ENCODE measurements around the gene BAHCC1.

BAHCC1 gene

DNA sequence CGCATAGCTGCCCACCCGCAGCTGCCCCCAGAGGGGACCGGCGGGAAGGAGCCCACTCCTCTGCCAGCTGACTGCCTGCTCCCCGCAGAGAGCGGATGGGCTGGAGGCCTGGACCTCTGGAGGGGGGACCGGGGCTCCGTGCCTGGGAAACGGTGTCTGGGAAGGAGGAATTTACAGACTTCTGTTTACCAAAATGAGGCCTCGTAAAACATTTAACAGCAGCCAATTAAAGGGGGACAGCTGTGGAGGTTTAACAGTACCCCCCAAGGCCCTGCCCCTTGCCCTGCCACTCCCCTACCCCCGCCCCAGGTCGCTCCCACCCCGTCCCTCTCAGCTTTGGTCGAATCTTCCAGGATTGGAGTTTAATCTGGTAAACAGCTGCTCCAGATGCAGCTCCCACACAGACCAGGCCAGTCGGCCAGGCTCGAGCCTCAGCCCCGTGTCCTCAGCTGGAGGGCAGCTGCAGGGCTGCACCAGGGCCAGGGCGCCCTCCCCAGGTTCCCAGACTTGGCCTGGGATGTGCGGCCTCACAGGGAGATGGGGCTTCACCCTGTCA, 41.1 kb downstream of the BAHCC1 start:
- H3K9ac ChIP-seq (ENCODE audit: low read depth, low read length), result no peak overlapping the region
- H3K9me3 ChIP-seq (ENCODE audit: control insufficient read depth, insufficient read depth, low read length), result no peaks in the 10 kb centered on the region
- H3K36me3 ChIP-seq (ENCODE audit: insufficient read depth, low read length), result no peaks in the 10 kb centered on the region
- H3K4me1 ChIP-seq (ENCODE audit: insufficient read depth, low read length), result no peaks in the 10 kb centered on the region

DNA sequence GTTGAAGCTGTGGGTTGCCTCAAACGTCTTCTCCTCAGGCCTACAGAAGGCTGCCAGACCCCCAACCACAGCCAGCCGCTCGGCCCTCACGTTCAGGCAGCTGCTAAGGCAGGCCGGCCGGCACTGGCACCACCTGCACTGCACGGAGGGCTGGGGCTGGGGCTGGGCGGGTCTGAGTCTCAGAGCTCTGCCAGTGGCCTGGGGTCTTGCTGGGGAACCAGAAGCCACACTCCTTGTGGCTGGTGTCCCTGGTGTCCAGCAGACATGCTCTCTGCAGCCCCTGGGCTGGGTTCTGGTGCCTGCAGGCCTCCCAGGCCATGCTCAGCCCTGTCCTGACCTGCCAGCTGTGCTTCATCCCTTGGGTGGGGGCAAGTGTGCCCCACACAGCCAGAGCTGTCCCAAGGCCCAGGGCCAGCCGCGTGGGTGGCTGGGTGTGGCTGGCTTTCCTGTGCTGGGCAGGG, 42.0 kb downstream of the BAHCC1 start:
- H3K4me1 ChIP-seq (ENCODE audit: insufficient read depth, low read length), result no peaks in the 10 kb centered on the region

DNA sequence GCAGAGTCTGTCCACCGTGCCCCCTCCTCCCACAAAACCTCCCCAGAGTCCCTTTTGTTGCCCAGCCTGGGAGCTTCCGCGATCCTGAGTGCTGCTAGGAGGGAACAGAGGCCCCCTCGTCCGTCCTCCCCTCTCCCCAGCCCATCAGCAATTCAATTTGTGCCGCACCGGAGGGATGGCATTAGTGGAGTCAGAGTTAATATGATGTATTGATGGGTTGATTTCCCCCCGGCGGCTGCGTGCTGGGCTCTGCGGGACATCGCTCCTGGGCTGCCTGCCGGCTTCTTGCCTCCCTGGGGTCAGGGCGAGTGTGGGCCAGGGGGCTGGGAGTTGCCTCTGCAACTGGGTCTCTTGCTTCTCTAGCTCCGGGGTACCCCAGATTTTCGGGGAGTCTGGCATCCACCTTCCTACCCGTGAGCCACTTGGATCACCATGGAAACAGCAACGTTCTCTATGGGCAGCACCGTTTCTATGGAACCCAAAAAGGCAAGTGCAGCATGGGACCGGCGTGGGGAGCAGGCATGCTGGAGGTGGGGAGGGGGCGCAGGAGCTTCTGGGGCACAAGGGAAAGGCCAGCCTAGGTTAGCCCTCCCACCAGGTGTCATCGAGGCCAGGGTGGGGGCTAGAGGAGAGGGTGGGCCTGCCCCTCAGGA, 42.9 kb downstream of the BAHCC1 start:
- H3K4me1 ChIP-seq (ENCODE audit: insufficient read depth, low read length), result no peaks in the 10 kb centered on the region
- H3K9me3 ChIP-seq (ENCODE audit: control insufficient read depth, insufficient read depth, low read length), result no peaks in the 10 kb centered on the region
- H3K36me3 ChIP-seq (ENCODE audit: insufficient read depth, low read length), result no peaks in the 10 kb centered on the region
- H3K9ac ChIP-seq (ENCODE audit: low read depth, low read length), result no peak overlapping the region

More for the DNA sequence above, 42.0 kb downstream of the BAHCC1 start:
- Histone ChIP-seq H3K9ac (ENCODE audit: low read depth, low read length) (no peak overlapping the region), H3K36me3 (ENCODE audit: insufficient read depth, low read length) (no peaks in the 10 kb centered on the region), H3K9me3 (ENCODE audit: control insufficient read depth, insufficient read depth, low read length) (no peaks in the 10 kb centered on the region)

DNA sequence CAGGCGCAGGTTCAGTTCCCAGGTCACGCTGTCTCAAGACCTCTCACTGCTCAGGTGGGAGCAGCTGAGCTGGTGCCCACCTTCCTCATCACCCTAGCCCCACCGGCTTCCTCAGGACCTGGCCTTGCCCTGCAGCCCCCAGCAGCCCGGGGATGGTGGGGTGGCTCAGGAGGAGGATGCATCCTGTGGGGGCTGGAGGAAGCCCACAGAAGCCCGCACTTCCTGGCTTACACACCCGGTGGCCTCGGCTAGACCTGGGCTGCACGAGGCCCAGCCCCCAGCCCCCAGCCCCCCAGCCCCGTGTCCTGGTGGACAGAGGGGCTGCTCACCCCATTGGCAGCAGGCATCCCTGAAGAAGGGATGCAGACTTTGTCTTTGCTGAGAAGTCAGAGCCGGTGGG, 43.4 kb downstream of the BAHCC1 start:
- Histone ChIP-seq H3K36me3 (ENCODE audit: insufficient read depth, low read length) (no peaks in the 10 kb centered on the region), H3K9ac (ENCODE audit: low read depth, low read length) (no peak overlapping the region), H3K9me3 (ENCODE audit: control insufficient read depth, insufficient read depth, low read length) (no peaks in the 10 kb centered on the region), H3K4me1 (ENCODE audit: insufficient read depth, low read length) (no peaks in the 10 kb centered on the region)

DNA sequence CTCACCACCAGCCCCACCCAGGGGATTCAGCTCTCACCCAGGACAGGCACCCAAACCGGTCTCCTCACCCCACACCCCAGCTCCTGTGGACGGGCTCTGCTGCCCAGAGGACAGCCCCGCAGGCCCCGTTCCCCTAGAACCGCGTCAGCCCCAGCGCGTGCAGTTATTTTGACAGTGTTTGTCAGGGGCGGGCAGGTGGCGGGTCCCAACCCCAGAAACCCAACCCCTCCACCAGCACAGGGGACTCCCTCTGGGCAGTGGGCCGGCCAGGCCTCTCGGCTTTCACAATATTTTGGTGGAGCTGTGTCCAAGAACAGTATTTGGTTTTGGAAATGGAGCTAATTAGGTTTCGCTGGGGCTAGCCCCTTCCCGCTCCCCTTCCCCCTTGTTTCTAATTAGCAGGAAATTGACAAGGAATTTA, 44.8 kb downstream of the BAHCC1 start:
- H3K9ac ChIP-seq (ENCODE audit: low read depth, low read length), result no peak overlapping the region
- no peaks in the 10 kb centered on the region for H3K4me1 ChIP-seq (ENCODE audit: insufficient read depth, low read length)
- no peaks in the 10 kb centered on the region for H3K9me3 ChIP-seq (ENCODE audit: control insufficient read depth, insufficient read depth, low read length)

DNA sequence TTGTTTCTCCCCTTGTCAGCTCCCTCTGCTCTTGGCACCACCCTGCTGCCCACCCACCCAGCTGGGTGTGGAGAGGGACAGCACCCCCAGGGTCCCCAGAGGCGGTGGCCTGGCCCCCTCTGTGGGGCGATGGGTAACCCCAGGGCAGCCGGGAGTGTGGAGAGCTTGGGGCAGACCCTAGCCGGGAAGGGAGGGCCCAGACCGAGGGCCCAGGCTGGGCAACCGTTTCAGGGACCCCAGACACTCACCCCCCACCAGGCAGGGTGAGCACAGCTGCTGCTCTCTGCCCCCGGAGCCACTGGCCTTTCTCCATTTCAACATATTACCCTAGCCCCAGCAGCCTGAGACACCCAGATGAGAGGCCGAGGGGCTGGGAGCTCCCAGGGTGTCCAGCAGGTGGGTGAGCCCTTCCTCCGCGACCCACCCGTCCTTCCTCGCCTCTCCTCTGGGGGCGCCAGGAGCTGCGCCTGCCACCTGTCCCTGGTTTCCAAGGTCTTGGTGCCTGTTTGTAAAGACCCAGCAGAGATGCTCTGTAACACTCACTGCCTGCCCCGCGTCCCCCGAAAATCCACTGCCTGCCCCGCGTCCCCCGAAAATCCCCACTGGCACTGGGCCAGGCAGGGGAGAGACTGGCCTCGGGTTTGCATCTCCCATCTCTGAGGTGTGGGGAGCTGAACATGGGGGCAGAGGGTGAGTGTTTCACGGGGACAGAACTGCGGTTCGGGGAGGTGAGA, 45.4 kb downstream of the BAHCC1 start:
- no peaks in the 10 kb centered on the region for H3K4me1 ChIP-seq (ENCODE audit: insufficient read depth, low read length)
- no peak overlapping the region for H3K9ac ChIP-seq (ENCODE audit: low read depth, low read length)
- no peaks in the 10 kb centered on the region for H3K36me3 ChIP-seq (ENCODE audit: insufficient read depth, low read length)
- H3K9me3 ChIP-seq (ENCODE audit: control insufficient read depth, insufficient read depth, low read length), result no peaks in the 10 kb centered on the region

More for the DNA sequence above, 44.8 kb downstream of the BAHCC1 start:
- H3K36me3 ChIP-seq (ENCODE audit: insufficient read depth, low read length), result no peaks in the 10 kb centered on the region

DNA sequence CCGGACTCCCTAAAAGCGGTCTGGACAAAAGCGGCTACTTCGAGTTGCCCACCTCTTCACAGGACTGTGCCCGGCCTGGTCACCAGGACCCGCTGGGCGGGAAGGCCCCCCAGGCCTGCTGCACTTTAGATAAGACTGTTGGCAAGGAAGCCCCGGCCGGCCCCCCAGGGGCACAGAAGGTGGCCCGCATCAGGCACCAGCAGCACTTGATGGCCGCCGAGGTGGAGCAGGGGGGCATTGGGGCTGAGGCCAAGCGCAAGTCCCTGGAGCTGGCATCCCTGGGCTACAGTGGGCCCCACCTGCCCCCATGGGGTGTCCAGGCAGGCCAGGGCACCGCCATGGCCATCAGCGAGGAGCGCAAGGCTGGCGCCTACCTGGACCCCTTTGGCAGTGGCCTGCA, 47.5 kb downstream of the BAHCC1 start:
- H3K9me3 ChIP-seq (ENCODE audit: control insufficient read depth, insufficient read depth, low read length), result no peaks in the 10 kb centered on the region
- no peak overlapping the region for H3K9ac ChIP-seq (ENCODE audit: low read depth, low read length)
- H3K36me3 ChIP-seq (ENCODE audit: insufficient read depth, low read length), result no peaks in the 10 kb centered on the region
- no peaks in the 10 kb centered on the region for H3K4me1 ChIP-seq (ENCODE audit: insufficient read depth, low read length)

DNA sequence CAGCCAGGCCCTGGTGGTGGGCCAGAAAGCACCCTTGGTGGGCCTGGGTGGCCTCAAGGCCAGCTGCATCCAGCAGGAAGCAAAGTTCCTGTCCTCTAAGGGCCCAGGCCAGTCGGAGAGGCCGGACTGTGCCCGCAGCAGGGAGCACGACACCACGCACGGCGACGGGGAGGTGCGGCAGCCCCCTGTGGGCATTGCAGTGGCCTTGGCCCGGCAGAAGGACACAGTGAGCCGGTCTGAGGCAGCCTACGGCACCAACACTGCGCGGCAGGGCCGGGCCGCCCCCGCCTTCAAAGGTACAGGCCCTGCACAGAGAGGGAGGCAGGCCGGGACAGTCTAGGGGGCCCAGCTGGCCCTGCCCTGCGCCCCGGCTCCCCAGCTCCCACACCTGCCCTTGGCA, 48.0 kb downstream of the BAHCC1 start:
- no peak overlapping the region for H3K9ac ChIP-seq (ENCODE audit: low read depth, low read length)
- H3K4me1 ChIP-seq (ENCODE audit: insufficient read depth, low read length), result no peaks in the 10 kb centered on the region
- no peaks in the 10 kb centered on the region for H3K36me3 ChIP-seq (ENCODE audit: insufficient read depth, low read length)
- H3K9me3 ChIP-seq (ENCODE audit: control insufficient read depth, insufficient read depth, low read length), result no peaks in the 10 kb centered on the region

DNA sequence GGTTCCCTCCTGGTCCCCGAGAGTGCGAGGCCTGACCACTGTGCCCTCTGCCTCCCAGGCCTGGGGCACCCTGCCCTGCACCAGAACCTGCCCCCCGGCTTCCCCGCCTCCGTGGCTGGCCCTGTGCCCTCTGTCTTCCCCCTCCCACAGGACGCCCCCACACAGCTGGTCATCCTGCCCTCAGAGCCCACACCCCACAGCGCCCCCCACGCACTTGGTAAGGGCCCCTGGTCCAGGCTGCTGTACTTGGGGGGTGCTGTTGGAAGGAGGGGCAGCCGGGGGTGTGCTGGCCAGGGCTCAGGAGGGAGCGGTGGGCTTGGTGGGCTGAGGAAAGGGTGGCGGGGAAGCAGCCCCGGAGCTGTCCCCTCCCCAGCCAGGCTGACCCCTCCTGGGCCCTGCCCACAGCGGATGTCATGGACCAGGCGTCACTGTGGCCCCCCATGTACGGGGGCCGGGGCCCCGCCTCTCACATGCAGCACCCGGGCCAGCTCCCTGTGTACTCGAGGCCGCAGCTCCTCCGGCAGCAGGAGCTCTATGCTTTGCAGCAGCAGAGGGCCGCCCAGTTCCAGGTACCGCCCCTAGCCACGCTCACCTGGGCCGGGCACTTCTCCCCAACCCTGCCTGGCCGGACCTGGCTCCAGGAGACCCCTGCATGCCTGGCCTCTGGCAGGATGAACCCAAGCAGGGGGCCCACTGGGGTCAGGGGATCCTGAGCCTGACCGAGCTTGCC, 49.5 kb downstream of the BAHCC1 start:
- Histone ChIP-seq H3K9me3 (ENCODE audit: control insufficient read depth, insufficient read depth, low read length) (no peaks in the 10 kb centered on the region), H3K4me1 (ENCODE audit: insufficient read depth, low read length) (no peaks in the 10 kb centered on the region), H3K9ac (ENCODE audit: low read depth, low read length) (no peak overlapping the region), H3K36me3 (ENCODE audit: insufficient read depth, low read length) (no peaks in the 10 kb centered on the region)

DNA sequence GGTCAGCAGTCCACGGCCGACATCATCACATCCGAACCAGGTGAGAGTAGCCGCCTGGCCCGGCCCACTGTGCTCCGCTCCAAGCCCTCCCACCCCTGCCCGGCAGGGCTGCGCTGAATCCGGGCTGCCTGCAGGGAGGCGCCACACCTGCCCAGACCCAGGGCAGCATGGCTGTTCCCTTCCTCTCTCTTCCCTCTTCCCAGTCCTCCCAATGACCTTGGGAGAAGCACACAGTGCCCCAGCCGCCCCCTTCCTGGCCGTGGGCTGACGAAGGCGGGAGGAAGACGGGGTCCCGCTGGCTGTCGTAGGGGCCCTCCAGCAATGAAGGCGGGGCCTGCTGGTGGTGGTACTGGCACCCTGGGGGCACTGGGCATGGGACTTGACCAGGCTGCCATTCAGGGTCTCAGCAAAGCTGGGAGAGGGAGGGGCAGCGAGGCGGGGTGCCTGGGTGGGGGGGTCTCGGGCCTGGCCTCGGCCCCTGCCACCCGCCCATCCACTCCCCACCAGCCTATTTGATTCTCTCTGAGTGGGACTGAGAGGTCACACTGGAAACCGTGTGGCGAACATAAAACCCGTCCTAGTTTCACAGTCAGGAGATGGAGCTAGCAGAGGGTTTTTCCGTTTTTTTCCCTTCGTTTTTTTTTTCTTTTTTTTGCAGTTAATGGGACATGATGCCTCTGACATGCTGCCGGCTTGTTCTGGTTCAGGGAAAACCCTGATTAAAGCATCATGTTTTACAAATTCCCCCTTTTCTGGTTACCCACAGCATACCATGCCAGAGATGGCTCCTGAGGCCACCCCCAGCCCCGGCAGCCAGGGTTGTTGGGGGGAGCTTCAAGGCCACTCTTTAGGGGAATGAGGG, 50.6 kb downstream of the BAHCC1 start:
- no peaks in the 10 kb centered on the region for H3K9me3 ChIP-seq (ENCODE audit: control insufficient read depth, insufficient read depth, low read length)
- H3K4me1 ChIP-seq (ENCODE audit: insufficient read depth, low read length), result no peaks in the 10 kb centered on the region
- no peak overlapping the region for H3K9ac ChIP-seq (ENCODE audit: low read depth, low read length)
- no peaks in the 10 kb centered on the region for H3K36me3 ChIP-seq (ENCODE audit: insufficient read depth, low read length)

DNA sequence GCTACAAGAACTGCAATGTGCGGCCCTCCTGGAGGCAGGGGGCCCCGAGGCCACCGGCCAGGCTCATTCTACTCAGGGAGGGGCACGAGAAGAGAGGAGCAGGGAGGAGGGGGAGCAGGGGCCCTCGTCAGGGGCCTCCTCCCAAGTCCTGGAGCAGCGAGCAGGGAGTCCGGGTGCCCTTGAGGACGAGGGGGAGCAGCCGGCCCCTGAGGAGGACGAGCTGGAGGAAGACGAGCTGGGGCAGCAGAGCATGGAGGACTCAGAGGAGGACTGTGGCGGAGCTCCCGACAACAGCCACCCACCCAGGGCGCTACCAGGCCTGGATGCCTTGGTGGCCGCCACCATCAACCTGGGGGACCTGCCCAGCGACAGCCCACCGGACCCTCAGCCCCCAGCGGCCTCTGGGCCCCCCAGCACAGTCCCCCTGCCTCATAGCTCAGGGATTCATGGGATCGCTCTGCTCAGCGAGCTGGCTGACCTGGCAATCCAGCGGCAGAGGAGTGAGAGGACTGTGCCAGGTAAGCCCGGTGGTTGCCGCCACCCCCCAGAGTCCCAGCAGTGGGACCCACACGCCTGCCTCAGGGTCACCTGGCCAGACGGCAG, 52.2 kb downstream of the BAHCC1 start:
- H3K36me3 ChIP-seq (ENCODE audit: insufficient read depth, low read length), result no peaks in the 10 kb centered on the region
- no peak overlapping the region for H3K9ac ChIP-seq (ENCODE audit: low read depth, low read length)
- H3K9me3 ChIP-seq (ENCODE audit: control insufficient read depth, insufficient read depth, low read length), result no peaks in the 10 kb centered on the region
- H3K4me1 ChIP-seq (ENCODE audit: insufficient read depth, low read length), result no peaks in the 10 kb centered on the region

DNA sequence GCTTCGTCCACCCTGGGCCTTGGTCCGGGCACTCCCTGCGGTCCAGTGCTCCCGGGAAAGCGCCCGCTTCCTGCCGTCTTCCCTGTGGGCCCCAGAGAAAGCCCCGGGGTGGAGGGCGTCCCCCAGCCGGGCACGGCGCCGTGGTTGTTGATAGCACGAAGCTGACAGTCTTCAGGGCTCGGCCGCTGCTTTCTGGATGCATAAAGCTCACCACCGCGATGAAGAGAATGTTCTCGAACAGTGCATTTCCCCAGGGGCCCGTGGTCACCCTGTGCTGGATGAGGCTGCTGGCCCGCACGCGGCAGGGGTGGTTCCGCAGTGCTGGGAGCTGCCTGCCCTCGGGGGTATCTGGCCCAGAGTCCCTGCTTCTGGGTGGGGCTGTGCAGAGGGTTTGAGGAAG, 53.2 kb downstream of the BAHCC1 start:
- Histone ChIP-seq H3K9me3 (ENCODE audit: control insufficient read depth, insufficient read depth, low read length) (no peaks in the 10 kb centered on the region), H3K4me1 (ENCODE audit: insufficient read depth, low read length) (no peaks in the 10 kb centered on the region), H3K36me3 (ENCODE audit: insufficient read depth, low read length) (no peaks in the 10 kb centered on the region), H3K9ac (ENCODE audit: low read depth, low read length) (no peak overlapping the region)

DNA sequence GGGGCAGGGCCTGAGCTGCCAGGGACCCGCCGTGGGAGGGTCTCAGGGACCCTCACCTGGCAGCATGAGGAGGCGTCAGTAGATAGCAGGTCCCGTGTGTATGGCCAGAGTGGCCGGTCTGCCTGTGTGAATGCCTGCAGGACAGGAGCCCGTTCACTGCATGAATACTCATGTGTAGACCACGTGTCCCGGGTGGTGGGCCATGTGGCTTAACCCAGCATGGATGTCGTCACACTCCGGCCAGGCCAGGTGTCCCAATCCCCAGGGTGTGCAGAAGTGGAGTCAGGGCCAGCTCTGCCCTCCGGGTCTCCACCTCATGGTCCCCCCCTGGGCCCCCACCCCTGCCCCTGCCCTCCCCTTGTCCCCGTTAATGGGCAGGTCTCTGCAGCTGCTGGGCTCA, 53.7 kb downstream of the BAHCC1 start:
- Histone ChIP-seq H3K9ac (ENCODE audit: low read depth, low read length) (no peak overlapping the region), H3K9me3 (ENCODE audit: control insufficient read depth, insufficient read depth, low read length) (no peaks in the 10 kb centered on the region)

More for the DNA sequence above, 53.7 kb downstream of the BAHCC1 start:
- Histone ChIP-seq H3K36me3 (ENCODE audit: insufficient read depth, low read length) (no peaks in the 10 kb centered on the region), H3K4me1 (ENCODE audit: insufficient read depth, low read length) (no peaks in the 10 kb centered on the region)

Data from ES-I3 (cell line).